ENCODE data around the gene ZNF266. TPM values are rescaled to one million over a fixed set of nuclear protein-coding genes. Genes with fewer than 3 reads are reported as not detected.

ZNF266 gene
- total RNA-seq, 1 experiment from 2014 or later = 22.0 TPM

Other genes starting within 250 kb of the ZNF266 start
- not detected in 2 replicates for gene OR7D4, start 216.0 kb downstream of the ZNF266 start, total RNA-seq (2014; rRNA removed; shearing (Covaris generic))
- not detected in 2 replicates for gene OR7E24, start 184.6 kb downstream of the ZNF266 start, total RNA-seq (2014; rRNA removed; shearing (Covaris generic))
- 8.9 and 13.8 TPM in 2 replicates for gene ZNF699, start 125.7 kb downstream of the ZNF266 start, total RNA-seq (2014; rRNA removed; shearing (Covaris generic))
- 16.8 and 19.8 TPM in 2 replicates for gene ZNF559, start 111.4 kb downstream of the ZNF266 start, total RNA-seq (2014; rRNA removed; shearing (Covaris generic))
- gene ZNF177, start 72.6 kb downstream of the ZNF266 start, total RNA-seq (2014; rRNA removed; shearing (Covaris generic)) = 3.3 and 14.8 TPM in 2 replicates
- not detected in 2 replicates for gene ZNF560, start 63.0 kb upstream of the ZNF266 start, total RNA-seq (2014; rRNA removed; shearing (Covaris generic))
- 0.17 TPM in 1 of 2 replicates, not detected in the other for gene ZNF426, start 103.1 kb upstream of the ZNF266 start, total RNA-seq (2014; rRNA removed; shearing (Covaris generic))
- gene ZNF121, start 148.9 kb upstream of the ZNF266 start, total RNA-seq (2014; rRNA removed; shearing (Covaris generic)) = 39.4 and 41.5 TPM in 2 replicates
- 30.1 and 31.4 TPM in 2 replicates for gene ZNF561, start 185.7 kb upstream of the ZNF266 start, total RNA-seq (2014; rRNA removed; shearing (Covaris generic))
- gene ZNF562, start 239.5 kb upstream of the ZNF266 start, total RNA-seq (2014; rRNA removed; shearing (Covaris generic)) = 36.3 and 47.7 TPM in 2 replicates

All from A172 (cell line).